K562 (cell line): Measurements from ENCODE around the gene TGDS. TPM values are rescaled to one million over a fixed set of nuclear protein-coding genes. Genes with fewer than 3 reads are reported as not detected.

ENCODE experiments used
- ATAC-seq: fragments of 200-7000 bp; cut with Tn5 transposase; 3 replicates; pipeline ENCODE4 v1.9.1; 2020; ENCODE audit warnings: moderate library complexity
- BruUV-seq: library from RNA; stranded (reverse); fragments of 400-500 nt; replicated peaks from 2 replicates; lab custom pipeline; 2021; lab: Mats Ljungman, UMichigan
- CTCF ChIA-PET: fragments of 300-600 bp; formaldehyde crosslinking; extraction: SDS; loops from one replicate; lab custom pipeline; 2021; ENCODE audit warnings: low intra/inter-chr PET ratio; lab: Yijun Ruan, JAX
- POLR2A ChIA-PET: fragments of 300-600, 350-650 bp; sonication (Branson Sonifier 250); formaldehyde crosslinking; extraction: SDS; loops from one replicate; lab custom pipeline; 2021; ENCODE audit warnings: antibody characterized with exemption, inconsistent platforms; lab: Yijun Ruan, JAX
- DNase-seq, 4 experiments: peaks; one replicate each; pipeline versions ENCODE4 v3.0.0 to v3.0.0-alpha.2; 2011 to 2018; ENCODE audit warnings: low spot score in 3 of 4, mixed read lengths in 3 of 4; ENCODE audit errors: extremely low read depth in 1 of 4
- FAIRE-seq: peaks from 2 replicates; lab custom pipeline; 2011; peaks lifted over from hg19 to GRCh38; lab: Jason Lieb, UNC
- H2AFZ ChIP-seq: 2 replicates; pipeline ENCODE4 v1.6.0; 2011; ENCODE audit warnings: low read depth, low read length, control low read depth, inconsistent platforms
- H3K27ac ChIP-seq: fragments of 200-600 bp; 3 replicates; pipeline ENCODE4 v1.8.0; 2011; ENCODE audit warnings: low read depth, mild to moderate bottlenecking, control low read depth, inconsistent platforms, low read length, moderate library complexity, mixed read lengths; ENCODE audit errors: extremely low read depth
- H3K27me3 ChIP-seq, 2 experiments: fragments of 300-600 bp in 1 of 2; 2 replicates in 1 of 2; 3 replicates in 1 of 2; pipeline versions ENCODE4 v1.6.0 to v1.8.0; 2011; ENCODE audit warnings: inconsistent platforms in 2 of 2, low read length in 2 of 2, mild to moderate bottlenecking in 1 of 2, mixed read lengths in 1 of 2, moderate library complexity in 1 of 2; ENCODE audit not compliant: control insufficient read depth in 2 of 2, insufficient read depth in 2 of 2
- H3K36me3 ChIP-seq: fragments of 300-600 bp; 3 replicates; pipeline ENCODE4 v1.8.0; 2011; ENCODE audit warnings: mild to moderate bottlenecking, low read length, inconsistent platforms; ENCODE audit not compliant: control insufficient read depth, insufficient read depth
- H3K4me1 ChIP-seq, 2 experiments: fragments of 200-600 bp in 1 of 2; replicated peaks in 1 of 2; 2 replicates in 1 of 2; 3 replicates in 1 of 2; pipeline versions ENCODE4 v1.5.1 to v1.8.0; 2011; ENCODE audit warnings: inconsistent platforms in 2 of 2, low read length in 2 of 2, mild to moderate bottlenecking in 1 of 2, mixed read lengths in 1 of 2, moderate library complexity in 1 of 2; ENCODE audit not compliant: control insufficient read depth in 2 of 2, insufficient read depth in 2 of 2
- H3K4me2 ChIP-seq: 2 replicates; pipeline ENCODE4 v1.6.1; 2011; ENCODE audit warnings: low read length, control low read depth, inconsistent platforms, mixed read lengths; ENCODE audit not compliant: insufficient read depth
- H3K4me3 ChIP-seq: fragments of 200-600 bp; sonication (generic), shearing (Covaris generic); 2 replicates; pipeline ENCODE4 v1.5.1; 2016; ENCODE audit warnings: control low read depth, inconsistent platforms
- H3K79me2 ChIP-seq: fragments of 200-600 bp; 3 replicates; pipeline ENCODE4 v1.8.0; 2011; ENCODE audit warnings: low read length, inconsistent platforms; ENCODE audit not compliant: control insufficient read depth, insufficient read depth
- H3K9ac ChIP-seq, 2 experiments: 2 replicates each; pipeline versions ENCODE4 v1.6.0 to v1.6.1; 2011; ENCODE audit warnings: low read depth in 2 of 2, low read length in 2 of 2, control low read depth in 1 of 2, inconsistent platforms in 1 of 2, mild to moderate bottlenecking in 1 of 2, mixed read lengths in 1 of 2; ENCODE audit not compliant: insufficient read depth in 1 of 2
- H3K9me1 ChIP-seq: one replicate; pipeline ENCODE4 v1.6.0; 2011; ENCODE audit warnings: inconsistent platforms, mild to moderate bottlenecking, low read length, moderate library complexity; ENCODE audit not compliant: control insufficient read depth, insufficient read depth
- H3K9me3 ChIP-seq: replicated peaks from 2 replicates; pipeline ENCODE4 v1.5.1; 2011; ENCODE audit warnings: low read depth, low read length, inconsistent platforms; ENCODE audit not compliant: control insufficient read depth, insufficient read depth
- H4K20me1 ChIP-seq: replicated peaks from 2 replicates; pipeline ENCODE4 v1.6.1; 2011; ENCODE audit warnings: low read length, inconsistent platforms, mixed read lengths; ENCODE audit not compliant: control insufficient read depth, insufficient read depth
- CREM ChIP-seq: IDR thresholded peaks from 2 replicates; pipeline ENCODE4 v1.6.1; 2014; ENCODE audit warnings: antibody characterized with exemption, low read depth
- GATAD2B ChIP-seq: fragments of 450-650 bp; IDR thresholded peaks from 2 replicates; pipeline ENCODE4 v1.6.1; 2017; ENCODE audit warnings: mild to moderate bottlenecking, borderline replicate concordance
- HMGN3 ChIP-seq: IDR thresholded peaks from 2 replicates; pipeline ENCODE4 v1.6.1; 2011; ENCODE audit warnings: borderline replicate concordance, low read depth, mild to moderate bottlenecking, mixed read lengths, low read length; ENCODE audit not compliant: insufficient read length; ENCODE audit errors: extremely low read depth
- IFI16 ChIP-seq: fragments of 250-450 bp; sonication (Bioruptor Pico); IDR thresholded peaks from 2 replicates; pipeline ENCODE4 v2.1.2; 2022; ENCODE audit warnings: mild to moderate bottlenecking, inconsistent platforms
- MAFG ChIP-seq: fragments of 450-650 bp; conservative IDR thresholded peaks from 2 replicates; pipeline ENCODE4 v1.6.1; 2016; ENCODE audit warnings: missing genetic modification characterization, missing compliant biosample characterization
- MAZ ChIP-seq, 2 experiments: fragments of 450-650 bp in 1 of 2; sonication (generic) in 1 of 2; formaldehyde crosslinking; IDR thresholded peaks in 1 of 2; conservative IDR thresholded peaks in 1 of 2; 2 replicates each; pipeline versions ENCODE4 v1.4.0 to v1.5.0; 2020; ENCODE audit warnings: mild to moderate bottlenecking in 1 of 2, missing genetic modification reagents in 1 of 2
- MTA1 ChIP-seq: fragments of 450-650 bp; IDR thresholded peaks from 2 replicates; pipeline ENCODE4 v1.6.1; 2017; ENCODE audit warnings: borderline replicate concordance
- NR2C1 ChIP-seq, 2 experiments: fragments of 450-650 bp; IDR thresholded peaks; 2 replicates each; pipeline ENCODE4 v1.6.1; 2017; ENCODE audit warnings: mild to moderate bottlenecking in 2 of 2, antibody characterized with exemption in 1 of 2, inconsistent platforms in 1 of 2, missing compliant biosample characterization in 1 of 2, missing genetic modification characterization in 1 of 2
- PHB ChIP-seq: fragments of 250-450 bp; sonication (Bioruptor Pico); IDR thresholded peaks from 2 replicates; pipeline ENCODE4 v1.5.0; 2021
- POLR2B ChIP-seq: fragments of 450-650 bp; IDR thresholded peaks from 2 replicates; pipeline ENCODE4 v1.6.1; 2018; ENCODE audit warnings: low read depth; ENCODE audit not compliant: partially characterized antibody
- PRMT5 ChIP-seq: sonication (generic); formaldehyde crosslinking; IDR thresholded peaks from 2 replicates; pipeline ENCODE4 v1.5.0; 2020; ENCODE audit warnings: missing genetic modification reagents
- RAD21 ChIP-seq, 2 experiments: fragments of 250-450 bp in 1 of 2; fragments of 450-650 bp in 1 of 2; sonication (Bioruptor Pico) in 1 of 2; formaldehyde crosslinking in 1 of 2; IDR thresholded peaks in 1 of 2; conservative IDR thresholded peaks in 1 of 2; 2 replicates each; pipeline versions ENCODE4 v1.4.0 to v1.8.0; 2020 to 2022; ENCODE audit warnings: mild to moderate bottlenecking in 2 of 2, moderate library complexity in 1 of 2
- STAT5B ChIP-seq: fragments of 250-450 bp; sonication (Bioruptor Pico); IDR thresholded peaks from 2 replicates; pipeline ENCODE4 v1.8.0; 2021; ENCODE audit warnings: mild to moderate bottlenecking, inconsistent platforms
- ZC3H8 ChIP-seq: fragments of 450-650 bp; IDR thresholded peaks from 2 replicates; pipeline ENCODE4 v1.6.1; 2017
- ZNF146 ChIP-seq: IDR thresholded peaks from one replicate; pipeline ENCODE4 v1.6.1; 2018; ENCODE audit warnings: missing compliant biosample characterization; ENCODE audit not compliant: unreplicated experiment
- ZNF175 ChIP-seq: fragments of 200-800 bp; sonication (Bioruptor generic); IDR thresholded peaks from 2 replicates; pipeline ENCODE4 v1.6.1; 2016; ENCODE audit warnings: low read depth, mild to moderate bottlenecking, missing genetic modification characterization, missing compliant biosample characterization
- ZNF280B ChIP-seq: fragments of 250-450 bp; sonication (Bioruptor Pico); IDR thresholded peaks from 2 replicates; pipeline ENCODE4 v1.5.1; 2021; ENCODE audit warnings: mild to moderate bottlenecking
- WGBS: fragments of 100-300 bp; shearing (Covaris generic); methylation state at CpG from one replicate; pipeline ENCODE4 v1.1.6; 2016; ENCODE audit warnings: low coverage, mixed read lengths; ENCODE audit not compliant: insufficient coverage; ENCODE audit errors: missing lambda C conversion rate; 5-methylcytosine and 5-hydroxymethylcytosine counted together
- in situ Hi-C: fragments of 300-500 bp; cut with MboI; formaldehyde crosslinking; loops from 4 replicates; pipeline ENCODE4 v1.15.0; 2018; ENCODE audit warnings: inconsistent platforms, mixed read lengths
- intact Hi-C: fragments of 100-400 bp; cut with micrococcal nuclease; formaldehyde crosslinking; loops from 2 replicates; pipeline ENCODE4 v1.14.2; 2022
- polyA plus RNA-seq, 8 experiments: library from polyadenylated mRNA; depleted of rRNA in 4 of 8; stranded (reverse) in 5 of 8; unstranded in 3 of 8; fragments of >200 nt; fragmentation: Nextera tagmentation in 2 of 8; fragmentation: Illumina TruSeq in 1 of 8; extraction: Ambion mirVana in 2 of 8; extraction: Trizol in 1 of 8; gene quantifications; 2 replicates each; pipeline versions ENCODE4 v1.2.1 to v1.2.3, GENCODE V29; 2011 to 2014; ENCODE audit warnings: inconsistent platforms in 1 of 8, missing spikeins in 1 of 8
- total RNA-seq, 7 experiments: library from RNA; depleted of rRNA in 6 of 7; stranded (reverse); fragments of >200 nt in 6 of 7; fragmentation: Illumina TruSeq in 2 of 7; extraction: Trizol in 2 of 7; gene quantifications; 2 replicates each; pipeline versions ENCODE4 v1.2.1 to v1.2.3, GENCODE V29; 2011 to 2021; ENCODE audit warnings: low replicate concordance in 1 of 7
- TF ChIP-seq, protein P1 (sequence below), 2 experiments: fragments of 450-650 bp; conservative IDR thresholded peaks; 2 replicates each; pipeline ENCODE4 v1.6.1; 2017; ENCODE audit warnings: mild to moderate bottlenecking in 2 of 2, moderate library complexity in 2 of 2

TGDS gene
- total and polyA plus RNA-seq, 9 of the 15 experiments (the other 6 are each of a cell fraction or from before 2014, with no cell fraction given) = 9.9 to 43.7 (median 21.4) TPM

GRCh38 chr13:94567581-94567980, 28.4 kb downstream of the TGDS start:
- Histone ChIP-seq H3K27me3 (no peaks in the 10 kb centered on the region), H3K36me3 (peaks cover 19% of the 10 kb centered on the region; the same call in 2 of the 3 replicates), H3K4me2 (no peak overlapping the region), H3K9me1 (no peaks in the 10 kb centered on the region), H3K79me2 (no peaks in the 10 kb centered on the region), H4K20me1 (no peaks in the 10 kb centered on the region), H3K27ac (no peak overlapping the region), H3K4me1 (no peaks in the 10 kb centered on the region), H3K4me3 (no peak overlapping the region), H2AFZ (no peak overlapping the region), H3K9ac (no peak overlapping the region), H3K9me3 (no peaks in the 10 kb centered on the region)
- TF ChIP-seq ZC3H8 (no peak), MAZ (CRISPR knock-in tag; conservative IDR thresholded peaks at IDR 0.05 in 1 of 2, IDR thresholded peaks at IDR 0.05 in 1 of 2) (no peak), MAFG (tag) (no peak), PRMT5 (CRISPR knock-in tag) (no peak), STAT5B (no peak), ZNF175 (no peak), RAD21 (CRISPR knock-in tag; conservative IDR thresholded peaks at IDR 0.05 in 1 of 2, IDR thresholded peaks at IDR 0.05 in 1 of 2) (no peak), MTA1 (no peak), ZNF146 (CRISPR knock-in tag) (no peak), POLR2B (no peak), CREM (no peak), PHB (CRISPR knock-in tag) (no peak), HMGN3 (no peak), GATAD2B (no peak), ZNF280B (CRISPR knock-in tag) (no peak), NR2C1 (IDR thresholded peaks at IDR 0.05) (no peak), NR2C1 (tag; IDR thresholded peaks at IDR 0.05) (no peak), IFI16 (no peak)
- TF ChIP-seq, protein P1, sequence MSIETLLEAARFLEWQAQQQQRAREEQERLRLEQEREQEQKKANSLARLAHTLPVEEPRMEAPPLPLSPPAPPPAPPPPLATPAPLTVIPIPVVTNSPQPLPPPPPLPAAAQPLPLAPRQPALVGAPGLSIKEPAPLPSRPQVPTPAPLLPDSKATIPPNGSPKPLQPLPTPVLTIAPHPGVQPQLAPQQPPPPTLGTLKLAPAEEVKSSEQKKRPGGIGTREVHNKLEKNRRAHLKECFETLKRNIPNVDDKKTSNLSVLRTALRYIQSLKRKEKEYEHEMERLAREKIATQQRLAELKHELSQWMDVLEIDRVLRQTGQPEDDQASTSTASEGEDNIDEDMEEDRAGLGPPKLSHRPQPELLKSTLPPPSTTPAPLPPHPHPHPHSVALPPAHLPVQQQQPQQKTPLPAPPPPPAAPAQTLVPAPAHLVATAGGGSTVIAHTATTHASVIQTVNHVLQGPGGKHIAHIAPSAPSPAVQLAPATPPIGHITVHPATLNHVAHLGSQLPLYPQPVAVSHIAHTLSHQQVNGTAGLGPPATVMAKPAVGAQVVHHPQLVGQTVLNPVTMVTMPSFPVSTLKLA (conservative IDR thresholded peaks at IDR 0.05) = no peak
- no peak for FAIRE-seq
- no TSS peak for BruUV-seq
- no peak for ATAC-seq
- in situ Hi-C loops = no loop called here
- intact Hi-C loops = no loop called here
- POLR2A ChIA-PET = interaction anchor here (1.1 kb wide), 1 partner anchor 10 kb away, joined by 3 read pairs; no protein-coding TSS in a partner anchor
- CTCF ChIA-PET = no interaction called here
- DNase-seq = no peak
- 66% methylated on average over 3 of the region's 3 CpGs for WGBS
